NB4 (cell line): Measurements from ENCODE around the gene PSMA7.
A peak's percentile ranks its signal among the peaks of the same experiment; 100 is the strongest.

Experiments used
- DNase-seq: peaks from one replicate; pipeline ENCODE4 v3.0.0; 2010; ENCODE audit warnings: low read depth
- H3K4me3 ChIP-seq: one replicate; pipeline ENCODE4 v1.5.1; 2011; ENCODE audit warnings: mild to moderate bottlenecking, low read depth, low read length, moderate library complexity
- CTCF ChIP-seq: IDR thresholded peaks from one replicate; pipeline ENCODE4 v1.5.1; 2012; ENCODE audit warnings: low read depth, low read length
- MAX ChIP-seq: IDR thresholded peaks from 2 replicates; pipeline ENCODE4 v1.6.1; 2011; ENCODE audit warnings: low read depth, low read length
- MYC ChIP-seq: IDR thresholded peaks from 2 replicates; pipeline ENCODE4 v1.6.1; 2011; ENCODE audit warnings: low read depth, low read length
- POLR2A ChIP-seq: IDR thresholded peaks from 2 replicates; pipeline ENCODE4 v1.6.1; 2011; ENCODE audit warnings: mild to moderate bottlenecking; ENCODE audit not compliant: insufficient read length; ENCODE audit errors: extremely low read depth

The PSMA7 gene

GRCh38 chr20:62143081-62143956, at the start of gene PSMA7, which contains the start of gene SS18L1:
TSS of gene PSMA7 (minus strand) at chr20:62143394. CDS start at chr20:62143303, 91 bp downstream.
TSS of gene SS18L1 (plus strand) at chr20:62143769. CDS start at chr20:62143821, 52 bp downstream.
- TF ChIP-seq MAX: peak; percentile 57
- peak; percentile 63 for TF ChIP-seq POLR2A
- 0 out of 2 replicates have a peak, but pooled peaks have one; percentile 34 for TF ChIP-seq MYC
- TF ChIP-seq CTCF: no peak
- DNase-seq: peak; percentile 94
- H3K4me3 ChIP-seq: peak within 1 kb of the TSS; percentile 90

DNA sequence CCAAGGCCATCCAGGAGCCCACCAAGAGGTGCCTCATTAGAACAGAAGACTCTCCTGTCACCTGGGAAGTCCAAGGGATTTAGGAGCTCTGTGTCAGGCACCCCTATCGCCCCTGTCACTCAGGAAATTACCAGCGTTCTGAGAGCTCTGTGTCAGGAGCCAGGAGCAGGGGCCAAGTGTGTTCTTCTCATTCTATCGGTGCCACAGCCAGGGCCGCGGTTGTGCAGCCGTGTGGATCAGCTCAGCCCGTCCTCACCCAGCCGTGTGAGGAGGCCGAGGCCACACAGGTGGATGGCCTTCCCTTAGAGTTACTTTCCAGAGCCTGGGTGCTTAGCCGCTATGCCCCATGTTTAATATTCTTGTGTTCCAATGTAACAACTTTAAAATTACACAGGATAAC, 49.4 kb upstream of the PSMA7 start:
- H3K4me3 ChIP-seq: no peak overlapping the region
- no peak for DNase-seq
- no peak for TF ChIP-seq CTCF
- TF ChIP-seq MAX: no peak
- no peak for TF ChIP-seq POLR2A
- no peak for TF ChIP-seq MYC

- TF ChIP-seq CTCF (no peak), MAX (no peak), POLR2A (no peak), MYC (no peak)
- H3K4me3 ChIP-seq: no peak overlapping the region
- DNase-seq: no peak
Observed at GRCh38 chr20:62191781-62192559, 48.8 kb upstream of the PSMA7 start.

GRCh38 chr20:62190639-62191411, 47.6 kb upstream of the PSMA7 start:
- H3K4me3 ChIP-seq: no peak overlapping the region
- DNase-seq: no peak
- TF ChIP-seq MYC (no peak), MAX (no peak), CTCF (no peak), POLR2A (no peak)
